ENCODE measurements around the gene TMEM225.

Gene TMEM225

GRCh38 chr11:123839131-123839530, 46.3 kb downstream of the TMEM225 start:
- TF ChIP-seq CTCF (IDR thresholded peaks at IDR 0.05) = no peak

GRCh38 chr11:123838659-123839058, 46.8 kb downstream of the TMEM225 start:
- TF ChIP-seq CTCF (IDR thresholded peaks at IDR 0.05) = no peak

GRCh38 chr11:123838199-123838598, 47.3 kb downstream of the TMEM225 start:
- TF ChIP-seq CTCF (IDR thresholded peaks at IDR 0.05) = no peak

GRCh38 chr11:123833095-123833494, 52.4 kb downstream of the TMEM225 start:
- TF ChIP-seq CTCF (IDR thresholded peaks at IDR 0.05) = no peak

All from LNCAP (cell line).